DND-41 (cell line): ENCODE measurements around the gene S1PR4.

Experiments used
- ATAC-seq: fragments of 200-7000 bp; cut with Tn5 transposase; 3 replicates; pipeline ENCODE4 v1.9.1; 2021; ENCODE audit warnings: low read depth; ENCODE audit not compliant: insufficient read depth
- DNase-seq: peaks from one replicate; pipeline ENCODE4 v3.0.0-alpha.2; 2020
- H2AFZ ChIP-seq: 2 replicates; pipeline ENCODE4 v1.6.0; 2012; ENCODE audit warnings: low read depth, low read length
- H3K27ac ChIP-seq: 2 replicates; pipeline ENCODE4 v1.5.1; 2012; ENCODE audit warnings: low read length, inconsistent platforms
- H3K27me3 ChIP-seq: fragments of 200-600 bp; sonication (generic); 2 replicates; pipeline ENCODE4 v1.6.0; 2012; ENCODE audit warnings: low read length, mild to moderate bottlenecking, inconsistent platforms; ENCODE audit not compliant: insufficient read depth, poor library complexity
- H3K36me3 ChIP-seq: 2 replicates; pipeline ENCODE4 v1.5.1; 2012; ENCODE audit warnings: low read length, inconsistent platforms; ENCODE audit not compliant: insufficient read depth
- H3K4me1 ChIP-seq: 2 replicates; pipeline ENCODE4 v1.5.1; 2012; ENCODE audit warnings: mild to moderate bottlenecking, low read length; ENCODE audit not compliant: insufficient read depth
- H3K4me2 ChIP-seq: 2 replicates; pipeline ENCODE4 v1.6.0; 2012; ENCODE audit warnings: mild to moderate bottlenecking, moderate library complexity, low read length, inconsistent platforms; ENCODE audit not compliant: insufficient read depth
- H3K4me3 ChIP-seq, 2 experiments: fragments of 200-600 bp in 1 of 2; shearing (Covaris generic) in 1 of 2; 2 replicates each; pipeline ENCODE4 v1.5.1; 2012 to 2016; ENCODE audit warnings: inconsistent platforms in 2 of 2, low read length in 2 of 2, mild to moderate bottlenecking in 2 of 2, low read depth in 1 of 2, moderate library complexity in 1 of 2
- H3K79me2 ChIP-seq: 2 replicates; pipeline ENCODE4 v1.6.0; 2012; ENCODE audit warnings: low read length, inconsistent platforms; ENCODE audit not compliant: insufficient read depth
- H3K9ac ChIP-seq: 2 replicates; pipeline ENCODE4 v1.6.0; 2012; ENCODE audit warnings: low read depth, mild to moderate bottlenecking, inconsistent platforms, low read length, moderate library complexity
- H3K9me3 ChIP-seq: 2 replicates; pipeline ENCODE4 v1.5.1; 2012; ENCODE audit warnings: low read length, moderate library complexity, mild to moderate bottlenecking, inconsistent platforms; ENCODE audit not compliant: insufficient read depth, severe bottlenecking
- H4K20me1 ChIP-seq: 2 replicates; pipeline ENCODE4 v1.6.0; 2012; ENCODE audit warnings: low read length; ENCODE audit not compliant: insufficient read depth
- EZH2 ChIP-seq: IDR thresholded peaks from 3 replicates; pipeline ENCODE4 v1.6.1; 2012; ENCODE audit warnings: borderline replicate concordance, low read depth, mild to moderate bottlenecking, moderate library complexity, low read length, inconsistent platforms; ENCODE audit not compliant: severe bottlenecking
- TF ChIP-seq, protein P1 (sequence below): IDR thresholded peaks from 2 replicates; pipeline ENCODE4 v1.5.1; 2012; ENCODE audit warnings: borderline replicate concordance, low read length, moderate library complexity, mild to moderate bottlenecking; ENCODE audit not compliant: poor library complexity, severe bottlenecking; ENCODE audit errors: extremely low read depth

S1PR4 gene

DNA sequence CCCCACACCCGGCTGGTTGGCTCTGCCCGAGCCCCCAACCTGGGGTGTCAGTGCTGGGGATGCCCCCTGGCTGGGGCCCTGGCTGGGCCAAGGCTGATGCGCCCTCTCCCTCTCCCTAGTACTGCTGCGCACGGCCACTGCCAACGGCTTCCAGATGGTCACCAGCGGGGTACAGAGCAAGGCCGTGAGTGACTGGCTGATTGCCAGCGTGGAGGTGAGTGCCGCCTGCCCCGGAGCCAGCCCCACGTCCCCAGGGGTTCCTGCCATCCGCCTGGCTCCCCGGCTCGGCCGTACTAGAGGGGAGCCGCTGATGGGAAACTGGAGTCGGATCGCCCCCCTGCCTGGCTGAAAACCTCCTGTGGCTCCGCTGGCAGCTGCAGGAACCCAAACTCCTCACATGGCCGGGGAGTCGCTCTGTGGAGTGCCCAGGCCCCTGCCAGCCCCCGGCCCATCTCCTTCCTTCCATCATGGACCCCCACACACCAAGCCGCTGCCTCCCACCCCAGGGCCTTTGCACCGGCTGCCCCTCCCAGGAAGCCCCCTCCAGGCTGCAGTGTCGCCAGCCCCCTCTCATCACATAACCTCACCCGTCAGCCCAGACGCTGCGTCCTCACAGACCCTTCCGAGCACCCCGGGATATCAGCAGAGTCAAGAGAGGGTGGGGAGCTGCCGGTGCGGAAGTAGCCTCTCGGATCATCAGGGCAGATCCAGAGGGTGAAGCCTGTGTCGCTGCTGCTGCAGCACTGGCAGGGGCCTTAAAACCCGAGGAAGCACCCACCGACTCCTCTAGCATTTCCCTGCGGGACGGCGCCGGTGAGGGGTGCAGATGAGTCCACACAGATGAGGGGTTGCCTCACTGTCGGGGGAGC, 17.7 kb downstream of the S1PR4 start:
- no peaks in the 10 kb centered on the region for H3K4me1 ChIP-seq
- no peak overlapping the region for H3K9ac ChIP-seq
- peaks cover 24% of the 10 kb centered on the region for H4K20me1 ChIP-seq
- peaks cover 75% of the 10 kb centered on the region for H3K36me3 ChIP-seq
- ATAC-seq (no peak), DNase-seq (no peak)
- no peaks in the 10 kb centered on the region for H3K9me3 ChIP-seq
- peaks cover 34% of the 10 kb centered on the region for H3K79me2 ChIP-seq
- no peak overlapping the region for H3K27ac ChIP-seq
- H3K4me2 ChIP-seq: no peak overlapping the region
- no peak overlapping the region for H3K4me3 ChIP-seq
- no peaks in the 10 kb centered on the region for H3K27me3 ChIP-seq
- no peak for TF ChIP-seq EZH2
- TF ChIP-seq, protein P1, sequence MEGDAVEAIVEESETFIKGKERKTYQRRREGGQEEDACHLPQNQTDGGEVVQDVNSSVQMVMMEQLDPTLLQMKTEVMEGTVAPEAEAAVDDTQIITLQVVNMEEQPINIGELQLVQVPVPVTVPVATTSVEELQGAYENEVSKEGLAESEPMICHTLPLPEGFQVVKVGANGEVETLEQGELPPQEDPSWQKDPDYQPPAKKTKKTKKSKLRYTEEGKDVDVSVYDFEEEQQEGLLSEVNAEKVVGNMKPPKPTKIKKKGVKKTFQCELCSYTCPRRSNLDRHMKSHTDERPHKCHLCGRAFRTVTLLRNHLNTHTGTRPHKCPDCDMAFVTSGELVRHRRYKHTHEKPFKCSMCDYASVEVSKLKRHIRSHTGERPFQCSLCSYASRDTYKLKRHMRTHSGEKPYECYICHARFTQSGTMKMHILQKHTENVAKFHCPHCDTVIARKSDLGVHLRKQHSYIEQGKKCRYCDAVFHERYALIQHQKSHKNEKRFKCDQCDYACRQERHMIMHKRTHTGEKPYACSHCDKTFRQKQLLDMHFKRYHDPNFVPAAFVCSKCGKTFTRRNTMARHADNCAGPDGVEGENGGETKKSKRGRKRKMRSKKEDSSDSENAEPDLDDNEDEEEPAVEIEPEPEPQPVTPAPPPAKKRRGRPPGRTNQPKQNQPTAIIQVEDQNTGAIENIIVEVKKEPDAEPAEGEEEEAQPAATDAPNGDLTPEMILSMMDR: no peak
- no peak overlapping the region for H2AFZ ChIP-seq

DNA sequence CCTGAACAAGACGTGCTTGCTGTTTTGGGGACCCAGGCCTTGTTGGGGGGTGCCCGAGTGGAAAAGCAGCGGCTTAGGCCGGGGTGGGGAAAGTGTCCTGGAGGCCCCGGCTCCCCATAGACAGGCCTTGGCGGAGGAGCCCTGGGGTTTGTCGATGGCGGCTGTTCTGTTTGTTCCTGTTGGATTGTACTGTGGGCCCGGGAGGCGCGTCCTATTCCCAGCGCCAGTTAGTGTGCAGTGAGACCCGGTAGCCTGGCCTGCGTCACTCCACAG, 18.3 kb downstream of the S1PR4 start:
- no peaks in the 10 kb centered on the region for H3K9me3 ChIP-seq
- no peak overlapping the region for H3K4me2 ChIP-seq
- H3K79me2 ChIP-seq: peaks cover 28% of the 10 kb centered on the region
- H3K4me3 ChIP-seq: no peak overlapping the region
- TF ChIP-seq EZH2: no peak
- TF ChIP-seq, protein P1: no peak
- no peak for ATAC-seq
- no peak overlapping the region for H2AFZ ChIP-seq
- H4K20me1 ChIP-seq: peaks cover 19% of the 10 kb centered on the region
- no peak overlapping the region for H3K27ac ChIP-seq
- no peak overlapping the region for H3K9ac ChIP-seq
- DNase-seq: no peak
- H3K27me3 ChIP-seq: no peaks in the 10 kb centered on the region
- H3K36me3 ChIP-seq: peaks cover 75% of the 10 kb centered on the region
- H3K4me1 ChIP-seq: no peaks in the 10 kb centered on the region

DNA sequence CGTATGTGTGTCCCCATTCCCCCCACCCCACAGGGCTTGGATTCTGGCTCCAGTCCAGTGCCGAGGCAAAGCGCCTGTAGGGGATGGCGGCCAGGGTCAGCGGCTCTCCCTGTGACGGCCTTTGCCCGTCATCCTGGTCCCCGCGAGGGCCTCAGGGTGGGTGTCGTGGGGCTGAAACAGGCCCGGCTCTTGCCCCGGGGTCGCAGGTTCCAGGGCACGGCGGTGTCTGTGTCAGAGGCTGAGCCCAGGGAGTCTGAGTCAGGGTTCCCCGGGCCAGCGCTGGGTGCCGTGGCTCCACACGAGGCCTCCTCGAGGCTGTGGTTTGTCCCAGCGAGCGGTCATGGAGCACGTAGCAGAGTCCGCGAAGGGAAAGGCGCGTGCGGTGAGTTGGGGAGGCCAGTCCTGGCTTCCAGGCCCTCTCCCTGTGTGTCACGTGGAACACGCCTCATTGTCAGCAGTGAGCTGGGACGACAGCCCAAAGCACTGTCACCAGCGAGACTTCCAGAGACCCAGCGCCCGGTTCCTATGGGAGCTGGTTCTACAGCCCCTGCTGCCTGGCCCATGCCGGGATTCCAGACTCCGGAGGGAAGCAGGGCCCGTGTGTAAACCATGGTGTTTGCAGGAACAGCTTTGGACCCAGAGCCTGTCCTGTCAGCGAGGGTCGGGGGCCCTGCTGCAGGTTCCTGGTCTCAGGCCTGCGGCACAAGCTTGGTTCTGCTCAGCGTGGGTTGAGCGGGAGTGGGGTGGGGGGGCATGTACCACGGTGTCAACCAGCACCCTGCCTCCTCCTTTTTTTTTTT, 20.5 kb downstream of the S1PR4 start:
- TF ChIP-seq, protein P1: no peak
- Histone ChIP-seq H3K9me3 (no peaks in the 10 kb centered on the region), H3K4me2 (no peak overlapping the region), H4K20me1 (peaks cover 5% of the 10 kb centered on the region), H3K4me1 (no peaks in the 10 kb centered on the region), H3K79me2 (peaks cover 9% of the 10 kb centered on the region), H3K27ac (no peak overlapping the region), H3K36me3 (peaks cover 72% of the 10 kb centered on the region), H3K4me3 (no peak overlapping the region), H3K27me3 (no peaks in the 10 kb centered on the region), H3K9ac (no peak overlapping the region), H2AFZ (no peak overlapping the region)
- DNase-seq (no peak), ATAC-seq (no peak)
